ENCODE measurements around the gene SNAI3. TPM values are rescaled to one million over a fixed set of nuclear protein-coding genes. Genes with fewer than 3 reads are reported as not detected.
A peak's percentile ranks its signal among the peaks of the same experiment; 100 is the strongest.

SNAI3 gene
- total RNA-seq, 1 experiment from 2014 or later: 0.54 TPM

DNA sequence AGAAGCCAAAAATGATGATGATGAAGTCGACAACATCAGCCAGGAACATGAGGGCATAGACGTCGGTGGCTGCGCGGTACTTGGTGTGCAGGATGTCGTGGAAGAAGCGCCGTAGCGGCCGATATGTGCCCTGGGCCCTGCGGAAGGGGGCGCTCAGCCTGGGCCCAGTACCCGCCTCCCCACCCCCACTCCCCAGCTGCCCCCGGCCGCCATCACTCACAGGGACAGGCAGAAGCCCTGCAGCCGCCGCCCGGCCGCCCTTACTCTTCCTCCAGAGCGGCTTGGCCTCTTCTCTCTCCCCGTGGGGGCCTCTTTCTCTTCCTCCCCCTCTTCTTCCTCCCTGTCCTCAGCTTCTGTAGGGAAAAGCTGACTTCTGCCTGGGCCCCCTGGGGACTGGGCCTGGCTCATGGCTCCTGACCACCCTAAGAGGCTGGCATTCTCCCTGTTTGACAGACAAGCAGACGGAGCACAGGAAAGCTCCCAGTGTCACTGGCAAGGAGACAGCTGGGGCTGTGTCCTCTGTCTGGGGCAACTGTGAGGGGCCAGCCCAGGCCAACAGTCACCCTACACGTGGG, 34.2 kb upstream of the SNAI3 start:
- H3K27me3 Mint-ChIP-seq (ENCODE audit: unreplicated experiment): no peaks in the 10 kb centered on the region
- H3K9me3 Mint-ChIP-seq (ENCODE audit: low read depth, unreplicated experiment): no peaks in the 10 kb centered on the region
- peak overlapping the region; percentile 29 for H3K27ac Mint-ChIP-seq (ENCODE audit: unreplicated experiment)
- no peak overlapping the region for H3K4me3 Mint-ChIP-seq (ENCODE audit: low read depth, unreplicated experiment)
- no TSS peak for BruUV-seq (replicated peaks)
- no peaks in the 10 kb centered on the region for H3K4me1 Mint-ChIP-seq (ENCODE audit: low read depth, unreplicated experiment)
- TF ChIP-seq, protein P1, sequence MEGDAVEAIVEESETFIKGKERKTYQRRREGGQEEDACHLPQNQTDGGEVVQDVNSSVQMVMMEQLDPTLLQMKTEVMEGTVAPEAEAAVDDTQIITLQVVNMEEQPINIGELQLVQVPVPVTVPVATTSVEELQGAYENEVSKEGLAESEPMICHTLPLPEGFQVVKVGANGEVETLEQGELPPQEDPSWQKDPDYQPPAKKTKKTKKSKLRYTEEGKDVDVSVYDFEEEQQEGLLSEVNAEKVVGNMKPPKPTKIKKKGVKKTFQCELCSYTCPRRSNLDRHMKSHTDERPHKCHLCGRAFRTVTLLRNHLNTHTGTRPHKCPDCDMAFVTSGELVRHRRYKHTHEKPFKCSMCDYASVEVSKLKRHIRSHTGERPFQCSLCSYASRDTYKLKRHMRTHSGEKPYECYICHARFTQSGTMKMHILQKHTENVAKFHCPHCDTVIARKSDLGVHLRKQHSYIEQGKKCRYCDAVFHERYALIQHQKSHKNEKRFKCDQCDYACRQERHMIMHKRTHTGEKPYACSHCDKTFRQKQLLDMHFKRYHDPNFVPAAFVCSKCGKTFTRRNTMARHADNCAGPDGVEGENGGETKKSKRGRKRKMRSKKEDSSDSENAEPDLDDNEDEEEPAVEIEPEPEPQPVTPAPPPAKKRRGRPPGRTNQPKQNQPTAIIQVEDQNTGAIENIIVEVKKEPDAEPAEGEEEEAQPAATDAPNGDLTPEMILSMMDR (IDR thresholded peaks at IDR 0.05; ENCODE audit: unreplicated experiment): no peak
- peaks cover 82% of the 10 kb centered on the region for H3K36me3 Mint-ChIP-seq (ENCODE audit: insufficient read depth, unreplicated experiment)
- CTCF ChIA-PET: interaction anchor here (0.7 kb wide), 1 partner anchor 74 kb away, joined by 5 read pairs; no protein-coding TSS in a partner anchor
- no peak for DNase-seq
- intact Hi-C loops (cut with micrococcal nuclease; ENCODE audit: unreplicated experiment): no loop called here

DNA sequence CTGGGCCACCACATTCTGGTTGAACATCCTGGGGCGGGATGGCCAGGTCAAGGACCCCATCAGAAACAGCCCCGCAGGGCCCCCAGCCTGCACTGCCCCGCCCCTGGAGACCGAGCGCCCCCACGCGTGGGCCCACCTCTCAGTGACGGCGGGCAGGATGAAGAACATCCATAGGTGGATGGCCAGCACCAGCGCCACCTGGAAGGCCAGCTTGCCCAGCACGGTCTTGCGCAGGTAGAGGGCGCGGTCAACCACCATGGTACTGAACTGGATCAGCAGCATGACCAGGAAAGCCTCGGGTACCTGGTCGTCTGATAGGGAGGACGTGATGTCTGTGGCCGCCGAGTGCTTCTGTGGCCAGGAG, 33.6 kb upstream of the SNAI3 start:
- TF ChIP-seq, protein P1 (IDR thresholded peaks at IDR 0.05; ENCODE audit: unreplicated experiment): no peak
- peak overlapping the region; percentile 29 for H3K27ac Mint-ChIP-seq (ENCODE audit: unreplicated experiment)
- no TSS peak for BruUV-seq (replicated peaks)
- no peaks in the 10 kb centered on the region for H3K9me3 Mint-ChIP-seq (ENCODE audit: low read depth, unreplicated experiment)
- DNase-seq: no peak
- peaks cover 82% of the 10 kb centered on the region for H3K36me3 Mint-ChIP-seq (ENCODE audit: insufficient read depth, unreplicated experiment)
- CTCF ChIA-PET: interaction anchor here (0.5 to 0.7 kb wide), 2 partner anchors 74 to 185 kb away, joined by 5 read pairs; no protein-coding TSS in a partner anchor
- no peak overlapping the region for H3K4me3 Mint-ChIP-seq (ENCODE audit: low read depth, unreplicated experiment)
- intact Hi-C loops (cut with micrococcal nuclease; ENCODE audit: unreplicated experiment): no loop called here
- no peaks in the 10 kb centered on the region for H3K27me3 Mint-ChIP-seq (ENCODE audit: unreplicated experiment)
- no peaks in the 10 kb centered on the region for H3K4me1 Mint-ChIP-seq (ENCODE audit: low read depth, unreplicated experiment)

DNA sequence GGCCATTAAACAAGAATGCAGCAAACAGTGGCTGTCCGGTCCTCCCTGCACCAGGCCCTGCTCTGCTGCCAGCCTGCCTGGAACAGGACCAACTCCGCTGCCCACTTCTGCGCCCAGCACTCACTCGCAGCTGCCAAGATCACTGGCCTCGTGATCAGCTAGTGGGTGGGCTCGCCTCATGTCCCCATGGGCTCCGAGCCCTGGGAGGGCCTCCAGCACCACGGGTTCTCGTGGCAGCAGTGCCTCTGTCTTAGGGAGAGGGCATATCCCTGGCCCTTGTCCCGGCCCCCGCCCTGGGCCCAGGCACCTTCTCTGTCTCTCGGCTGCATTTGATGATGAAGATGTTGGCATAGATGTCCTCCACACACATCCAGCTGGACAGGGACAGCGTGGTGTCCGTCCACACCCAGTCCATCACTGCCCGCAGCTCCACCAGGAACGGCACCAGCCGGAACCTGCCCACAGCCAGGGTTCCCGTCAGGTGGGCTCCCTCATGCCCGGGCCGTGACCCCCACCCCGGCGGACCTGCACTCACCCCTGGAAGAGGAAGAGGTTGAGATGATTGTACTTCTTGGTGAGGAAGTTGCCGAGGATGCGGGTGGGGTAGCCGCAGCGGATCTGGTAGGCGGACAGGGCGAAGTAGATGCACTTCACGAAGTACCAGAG, 33.1 kb upstream of the SNAI3 start:
- TF ChIP-seq, protein P1 (IDR thresholded peaks at IDR 0.05; ENCODE audit: unreplicated experiment): no peak
- intact Hi-C loops (cut with micrococcal nuclease; ENCODE audit: unreplicated experiment): no loop called here
- H3K9me3 Mint-ChIP-seq (ENCODE audit: low read depth, unreplicated experiment): no peaks in the 10 kb centered on the region
- no TSS peak for BruUV-seq (replicated peaks)
- H3K4me1 Mint-ChIP-seq (ENCODE audit: low read depth, unreplicated experiment): no peaks in the 10 kb centered on the region
- no peak for DNase-seq
- H3K36me3 Mint-ChIP-seq (ENCODE audit: insufficient read depth, unreplicated experiment): peaks cover 78% of the 10 kb centered on the region
- H3K27ac Mint-ChIP-seq (ENCODE audit: unreplicated experiment): no peak overlapping the region
- CTCF ChIA-PET: interaction anchor here (0.5 to 0.7 kb wide), 2 partner anchors 75 to 186 kb away, joined by 5 read pairs; no protein-coding TSS in a partner anchor
- no peaks in the 10 kb centered on the region for H3K27me3 Mint-ChIP-seq (ENCODE audit: unreplicated experiment)
- no peak overlapping the region for H3K4me3 Mint-ChIP-seq (ENCODE audit: low read depth, unreplicated experiment)

DNA sequence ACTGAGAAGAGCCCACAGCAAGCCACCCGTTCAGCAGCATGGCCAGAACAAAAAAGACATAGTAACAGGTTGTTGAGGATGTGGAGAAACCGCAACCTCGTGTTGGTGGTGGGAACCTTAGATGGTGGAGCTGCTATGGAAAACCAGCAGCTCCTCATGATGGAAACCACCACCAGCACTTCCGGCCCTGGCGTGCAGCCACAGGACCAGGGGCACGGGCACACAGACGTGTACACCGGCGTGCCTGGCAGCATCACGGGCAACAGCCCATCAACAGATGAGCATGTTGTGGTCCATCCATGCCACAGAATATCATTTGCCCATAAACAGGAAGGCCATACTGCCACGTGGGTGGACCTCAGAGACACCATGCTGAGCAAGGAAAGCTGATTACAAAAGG, 31.9 kb upstream of the SNAI3 start:
- Mint-ChIP-seq H3K27ac (ENCODE audit: unreplicated experiment) (no peak overlapping the region), H3K27me3 (ENCODE audit: unreplicated experiment) (no peaks in the 10 kb centered on the region), H3K36me3 (ENCODE audit: insufficient read depth, unreplicated experiment) (peaks cover 66% of the 10 kb centered on the region), H3K4me3 (ENCODE audit: low read depth, unreplicated experiment) (no peak overlapping the region), H3K4me1 (ENCODE audit: low read depth, unreplicated experiment) (no peaks in the 10 kb centered on the region), H3K9me3 (ENCODE audit: low read depth, unreplicated experiment) (no peaks in the 10 kb centered on the region)
- CTCF ChIA-PET: no interaction called here
- intact Hi-C loops (cut with micrococcal nuclease; ENCODE audit: unreplicated experiment): no loop called here
- no peak for DNase-seq
- BruUV-seq (replicated peaks): no TSS peak
- TF ChIP-seq, protein P1 (IDR thresholded peaks at IDR 0.05; ENCODE audit: unreplicated experiment): no peak
